Measurements from ENCODE around the gene TFB1M. TPM values are rescaled to one million over a fixed set of nuclear protein-coding genes. Genes with fewer than 3 reads are reported as not detected.

Gene TFB1M
- total and polyA plus RNA-seq, 9 of the 15 experiments (the other 6 are each of a cell fraction or from before 2014, with no cell fraction given), result 34.6 to 145 (median 40.4) TPM

- TF ChIP-seq ZNF280B (CRISPR knock-in tag; IDR thresholded peaks at IDR 0.05) (no peak), PYGO2 (tag; IDR thresholded peaks at IDR 0.05) (peak; percentile 75), POLR2H (tag; IDR thresholded peaks at IDR 0.05; ENCODE audit: low read depth) (peak; percentile 86), ZNF175 (CRISPR knock-in tag; IDR thresholded peaks at IDR 0.05; ENCODE audit: low read depth) (peak; percentile 52; the same call in 1 of the 2 replicates), FOXA1 (IDR thresholded peaks at IDR 0.05; ENCODE audit: borderline replicate concordance) (no peak), MAFG (tag; conservative IDR thresholded peaks at IDR 0.05) (no peak), ARID2 (IDR thresholded peaks at IDR 0.05) (no peak), HDAC6 (IDR thresholded peaks at IDR 0.05; ENCODE audit: low read depth, low read length) (no peak), ZKSCAN1 (IDR thresholded peaks at IDR 0.05; ENCODE audit: low read depth, low read length) (no peak; the same call in 1 of the 2 replicates), TCF7 (IDR thresholded peaks at IDR 0.05; ENCODE audit: borderline replicate concordance) (no peak), BCLAF1 (IDR thresholded peaks at IDR 0.05; ENCODE audit: borderline replicate concordance in 1 of 2, control insufficient read depth in 1 of 2, low read depth in 2 of 2, low read length in 1 of 2) (no peak), ZNF639 (CRISPR knock-in tag; conservative IDR thresholded peaks at IDR 0.05 in 1 of 2, IDR thresholded peaks at IDR 0.05 in 1 of 2) (0 out of 4 replicates have a peak, but pooled peaks of 1 of the 2 experiments have one; percentile 41), TFAM (CRISPR knock-in tag; conservative IDR thresholded peaks at IDR 0.05) (no peak), DEAF1 (CRISPR knock-in tag; IDR thresholded peaks at IDR 0.05) (no peak), CHCHD3 (CRISPR knock-in tag; IDR thresholded peaks at IDR 0.05) (no peak), SP2 (IDR thresholded peaks at IDR 0.05; ENCODE audit: extremely low read depth, low read depth, low read length, poor library complexity, severe bottlenecking) (no peak), ZNF77 (CRISPR knock-in tag; IDR thresholded peaks at IDR 0.05) (no peak), BRD4 (IDR thresholded peaks at IDR 0.05) (no peak), ZNF124 (CRISPR knock-in tag; IDR thresholded peaks at IDR 0.05) (no peak), MXI1 (IDR thresholded peaks at IDR 0.05; ENCODE audit: low read depth, low read length) (no peak)
Observed at GRCh38 chr6:155314773-155315515, 660 bp upstream of the TFB1M start (continued).
